Nephron progenitor cell (in vitro differentiated cells): ENCODE results near the gene TBRG4.

ENCODE experiments used
- DNase-seq: peaks from one replicate; pipeline ENCODE4 v3.0.0; 2021
- H3K27ac Mint-ChIP-seq: 2 replicates; pipeline ENCODE4 v1.8.0; 2021; ENCODE audit warnings: mild to moderate bottlenecking, moderate library complexity, mixed read lengths
- H3K27me3 Mint-ChIP-seq: 2 replicates; pipeline ENCODE4 v1.8.0; 2021; ENCODE audit warnings: mild to moderate bottlenecking, low read depth, mixed read lengths; ENCODE audit not compliant: poor library complexity
- H3K36me3 Mint-ChIP-seq: 2 replicates; pipeline ENCODE4 v1.8.0; 2021; ENCODE audit warnings: low read depth, mixed read lengths
- H3K4me1 Mint-ChIP-seq: 2 replicates; pipeline ENCODE4 v1.8.0; 2021; ENCODE audit warnings: mixed read lengths
- H3K4me3 Mint-ChIP-seq: 2 replicates; pipeline ENCODE4 v1.8.0; 2021; ENCODE audit warnings: mild to moderate bottlenecking, moderate library complexity, mixed read lengths
- H3K9me3 Mint-ChIP-seq: 2 replicates; pipeline ENCODE4 v1.8.0; 2021; ENCODE audit warnings: mild to moderate bottlenecking, moderate library complexity, mixed read lengths
- TF ChIP-seq, protein P1 (sequence below): fragments of 200-600 bp; sonication (generic); IDR thresholded peaks from 2 replicates; pipeline ENCODE4 v1.5.0; 2021; ENCODE audit warnings: antibody characterized with exemption

The TBRG4 gene

DNA sequence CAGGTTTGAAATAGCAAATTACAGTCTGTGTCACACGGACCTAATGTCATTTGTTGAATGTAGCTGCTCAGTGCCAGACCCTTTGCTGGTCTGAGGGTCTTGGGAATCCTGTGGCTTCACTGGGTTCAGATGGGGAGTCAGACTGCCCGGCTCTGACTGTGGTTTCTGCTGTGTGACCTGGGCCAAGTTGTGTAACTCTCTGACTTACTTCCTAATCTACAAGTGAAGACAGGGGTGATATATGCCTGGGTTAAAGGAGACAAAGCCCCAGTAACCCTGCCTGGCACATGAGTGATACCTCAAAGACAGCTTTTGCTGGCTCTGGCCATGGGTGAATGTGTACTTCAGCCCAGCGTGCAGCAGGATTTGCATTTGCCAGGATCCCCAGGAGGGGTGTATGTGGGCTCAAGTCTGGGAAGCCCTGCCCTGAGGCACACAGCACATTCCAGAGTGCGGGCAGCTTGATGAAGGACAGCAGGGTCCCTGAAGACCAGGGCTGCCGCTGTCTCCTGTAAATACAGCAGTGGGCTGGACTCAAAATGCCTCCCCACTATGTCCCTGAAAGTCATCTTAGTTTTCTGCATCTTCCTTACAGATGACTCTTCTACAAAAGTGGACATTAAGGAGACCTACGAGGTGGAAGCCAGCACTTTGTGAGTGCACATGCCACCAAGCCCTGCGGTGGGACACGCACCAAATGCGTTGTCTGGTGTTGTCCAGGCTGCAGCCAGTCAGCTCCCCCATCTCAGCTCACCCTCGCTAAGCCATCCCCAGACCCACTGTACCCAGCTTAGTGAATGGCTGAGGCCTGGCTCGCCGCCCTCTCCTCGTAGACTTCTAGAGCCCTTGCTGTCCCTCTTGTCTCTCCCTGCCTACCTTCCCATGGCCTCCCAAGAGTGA, 39.1 kb downstream of the TBRG4 start:
- H3K4me1 Mint-ChIP-seq, result no peaks in the 10 kb centered on the region
- H3K4me3 Mint-ChIP-seq, result no peak overlapping the region
- peak overlapping the region; percentile 95 for H3K27ac Mint-ChIP-seq
- TF ChIP-seq, protein P1, sequence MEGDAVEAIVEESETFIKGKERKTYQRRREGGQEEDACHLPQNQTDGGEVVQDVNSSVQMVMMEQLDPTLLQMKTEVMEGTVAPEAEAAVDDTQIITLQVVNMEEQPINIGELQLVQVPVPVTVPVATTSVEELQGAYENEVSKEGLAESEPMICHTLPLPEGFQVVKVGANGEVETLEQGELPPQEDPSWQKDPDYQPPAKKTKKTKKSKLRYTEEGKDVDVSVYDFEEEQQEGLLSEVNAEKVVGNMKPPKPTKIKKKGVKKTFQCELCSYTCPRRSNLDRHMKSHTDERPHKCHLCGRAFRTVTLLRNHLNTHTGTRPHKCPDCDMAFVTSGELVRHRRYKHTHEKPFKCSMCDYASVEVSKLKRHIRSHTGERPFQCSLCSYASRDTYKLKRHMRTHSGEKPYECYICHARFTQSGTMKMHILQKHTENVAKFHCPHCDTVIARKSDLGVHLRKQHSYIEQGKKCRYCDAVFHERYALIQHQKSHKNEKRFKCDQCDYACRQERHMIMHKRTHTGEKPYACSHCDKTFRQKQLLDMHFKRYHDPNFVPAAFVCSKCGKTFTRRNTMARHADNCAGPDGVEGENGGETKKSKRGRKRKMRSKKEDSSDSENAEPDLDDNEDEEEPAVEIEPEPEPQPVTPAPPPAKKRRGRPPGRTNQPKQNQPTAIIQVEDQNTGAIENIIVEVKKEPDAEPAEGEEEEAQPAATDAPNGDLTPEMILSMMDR, result no peak
- H3K36me3 Mint-ChIP-seq, result peaks cover 8% of the 10 kb centered on the region
- no peak for DNase-seq
- H3K9me3 Mint-ChIP-seq, result no peaks in the 10 kb centered on the region
- H3K27me3 Mint-ChIP-seq, result no peaks in the 10 kb centered on the region

DNA sequence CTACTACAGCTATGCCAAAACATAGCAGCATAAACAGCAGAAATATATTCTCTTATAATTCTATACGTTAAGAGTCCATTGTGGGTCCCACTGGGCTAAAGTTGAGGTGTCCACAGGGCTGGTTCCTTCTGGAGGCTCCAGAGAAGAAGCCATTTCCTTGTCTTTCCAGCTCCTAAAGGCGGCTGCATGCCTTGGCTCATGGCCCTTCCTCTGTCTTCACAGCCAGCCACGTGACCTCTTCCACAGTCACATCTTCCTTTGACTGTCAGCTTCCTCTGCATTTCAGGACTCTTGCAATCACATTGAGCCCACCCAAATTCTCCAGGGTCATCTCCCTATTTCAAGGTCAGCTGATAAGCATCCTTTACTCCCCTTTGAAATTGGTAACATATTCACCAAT, 40.0 kb downstream of the TBRG4 start:
- Mint-ChIP-seq H3K27me3 (no peaks in the 10 kb centered on the region), H3K36me3 (peaks cover 9% of the 10 kb centered on the region), H3K4me1 (no peaks in the 10 kb centered on the region), H3K9me3 (no peaks in the 10 kb centered on the region), H3K27ac (peak overlapping the region; percentile 31), H3K4me3 (no peak overlapping the region)
- no peak for DNase-seq
- TF ChIP-seq, protein P1, result no peak

DNA sequence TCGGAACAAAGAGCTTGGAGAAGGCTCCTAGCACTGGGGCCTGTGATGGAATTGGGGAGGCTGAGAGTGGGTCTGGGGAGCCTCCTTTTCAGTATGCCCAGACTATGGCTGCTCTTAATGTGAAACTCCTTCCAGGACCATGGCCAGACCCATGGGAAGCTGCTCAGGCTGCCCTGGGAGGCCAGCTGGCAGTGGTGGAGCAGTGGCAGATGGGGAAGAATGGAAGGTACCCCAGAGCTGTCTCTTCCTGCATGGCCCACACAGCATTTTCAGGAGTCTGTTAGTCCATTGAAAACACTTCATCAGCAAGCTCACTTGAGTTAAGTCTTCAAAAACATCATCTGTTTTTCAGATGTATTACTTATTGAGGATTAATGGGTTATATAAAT, 41.2 kb downstream of the TBRG4 start:
- H3K9me3 Mint-ChIP-seq, result no peaks in the 10 kb centered on the region

DNA sequence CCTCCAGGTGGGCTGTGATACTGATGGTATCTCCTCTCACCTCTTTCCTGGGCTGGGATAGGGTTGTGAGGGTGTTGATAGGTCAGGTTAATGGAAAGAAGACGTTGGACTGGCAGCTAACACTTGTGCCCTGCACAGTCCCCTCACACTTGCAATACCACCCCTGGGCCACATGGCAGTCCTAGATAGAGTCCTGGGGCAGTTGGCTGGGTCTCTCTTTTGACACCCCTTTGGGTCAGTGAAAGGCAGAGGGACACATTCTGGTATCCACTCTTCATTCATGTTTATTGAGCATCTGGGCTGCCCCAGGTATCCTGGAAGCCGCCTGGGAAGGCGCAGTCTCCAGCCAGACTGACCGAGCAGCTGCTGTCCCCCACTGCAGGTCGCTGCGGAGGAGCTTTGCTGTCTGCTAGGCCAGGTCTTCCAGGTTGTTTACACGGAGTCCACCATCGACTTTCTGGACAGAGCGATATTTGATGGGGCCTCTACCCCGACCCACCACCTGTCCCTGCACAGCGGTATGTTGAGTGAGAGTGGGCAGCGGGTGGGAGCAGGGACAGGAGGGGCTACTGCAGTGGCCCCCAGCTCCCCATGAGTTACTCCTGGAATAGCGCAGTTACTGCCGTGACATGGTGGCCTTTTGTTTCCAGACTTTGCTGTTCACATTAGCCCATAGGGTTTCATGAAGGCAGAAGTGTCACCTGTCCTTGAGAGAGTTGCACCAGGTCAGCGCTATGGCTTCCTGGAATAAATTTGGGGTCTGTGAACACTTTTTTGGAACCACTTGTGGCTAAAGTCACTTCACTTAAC, 41.8 kb downstream of the TBRG4 start:
- Mint-ChIP-seq H3K4me3 (no peak overlapping the region), H3K27me3 (no peaks in the 10 kb centered on the region), H3K9me3 (no peaks in the 10 kb centered on the region), H3K27ac (no peak overlapping the region), H3K4me1 (no peaks in the 10 kb centered on the region), H3K36me3 (peaks cover 12% of the 10 kb centered on the region)
- no peak for DNase-seq
- TF ChIP-seq, protein P1, result no peak

More for the DNA sequence above, 41.2 kb downstream of the TBRG4 start:
- no peaks in the 10 kb centered on the region for H3K4me1 Mint-ChIP-seq
- TF ChIP-seq, protein P1, result no peak
- H3K27ac Mint-ChIP-seq, result no peak overlapping the region
- H3K4me3 Mint-ChIP-seq, result no peak overlapping the region
- H3K36me3 Mint-ChIP-seq, result peaks cover 15% of the 10 kb centered on the region
- no peak for DNase-seq
- H3K27me3 Mint-ChIP-seq, result no peaks in the 10 kb centered on the region

DNA sequence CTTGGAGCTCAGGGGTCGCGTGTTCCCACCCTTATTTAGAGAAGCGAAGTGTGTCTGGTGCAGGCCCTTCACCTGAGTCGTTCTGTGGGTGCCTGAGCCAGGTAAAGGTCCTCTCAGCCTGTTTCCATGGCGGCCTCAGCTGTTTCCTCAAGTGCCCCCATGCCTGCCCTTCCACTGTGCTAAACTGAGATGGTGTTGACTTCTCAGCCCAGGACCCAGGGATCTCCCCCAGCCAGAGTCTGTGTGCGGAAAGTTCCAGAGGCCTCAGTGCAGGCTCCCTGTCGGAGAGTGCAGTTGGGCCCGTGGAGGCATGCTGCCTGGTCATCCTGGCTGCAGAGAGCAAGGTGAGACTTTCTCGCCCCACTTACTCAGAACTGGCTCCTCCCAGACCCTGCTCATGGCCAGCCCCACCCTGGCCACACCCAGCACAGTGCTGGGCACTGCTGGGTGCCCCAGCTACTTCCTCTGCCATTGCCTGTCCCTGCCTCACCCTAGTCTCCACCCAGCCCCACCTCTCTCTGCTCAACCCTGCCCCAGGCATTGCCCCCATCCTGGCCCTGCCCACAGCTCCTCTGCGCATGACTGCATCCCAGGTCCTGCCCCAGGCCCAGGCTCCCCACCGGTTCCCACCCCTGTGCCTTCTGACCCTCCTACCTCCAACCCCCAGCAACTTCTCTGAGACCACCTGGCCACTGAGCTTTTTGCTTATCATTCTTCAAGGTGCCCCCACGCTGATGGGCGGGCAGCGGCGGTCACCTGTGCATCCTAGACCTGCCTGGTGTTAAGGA, 43.1 kb downstream of the TBRG4 start:
- TF ChIP-seq, protein P1, result no peak
- Mint-ChIP-seq H3K9me3 (no peaks in the 10 kb centered on the region), H3K27ac (no peak overlapping the region), H3K27me3 (no peaks in the 10 kb centered on the region), H3K36me3 (peaks cover 20% of the 10 kb centered on the region), H3K4me1 (no peaks in the 10 kb centered on the region), H3K4me3 (no peak overlapping the region)
- DNase-seq, result no peak
